Stimulated activated CD4-positive, alpha-beta T cell treated with anti-CD3 and anti-CD28 coated beads, Interleukin-4, amount 100 ng/mL, for 1 hour (primary cell): Measurements from ENCODE around the gene PEA15.

ENCODE experiments used
- DNase-seq: peaks from one replicate; pipeline ENCODE4 v3.0.0-alpha.2; 2020

Gene PEA15

DNA sequence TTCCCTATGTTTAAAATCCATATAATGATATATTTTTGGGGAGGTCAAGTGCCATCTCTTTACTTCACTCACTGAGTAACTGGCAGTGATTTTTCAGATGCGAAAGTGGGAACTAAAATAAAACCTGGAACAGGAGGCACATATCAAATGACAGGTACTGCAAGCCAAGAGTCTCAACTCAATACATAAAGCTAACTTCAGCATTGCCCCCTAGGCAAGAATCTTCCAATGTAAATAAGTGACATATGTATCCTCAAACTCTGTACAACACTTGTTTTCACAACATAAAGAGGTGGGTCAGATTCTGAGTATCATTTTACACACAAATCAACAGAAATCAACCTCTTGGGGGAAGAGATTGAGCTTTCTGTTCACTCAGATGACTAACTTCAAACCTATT, 39.0 kb downstream of the PEA15 start:
- DNase-seq, result no peak

- DNase-seq, result no peak
These were observed 40.2 kb downstream of the PEA15 start for GRCh38 chr1:160245434-160245833.

- DNase-seq, result no peak
These were observed 41.9 kb downstream of the PEA15 start for GRCh38 chr1:160247053-160247452.

DNA sequence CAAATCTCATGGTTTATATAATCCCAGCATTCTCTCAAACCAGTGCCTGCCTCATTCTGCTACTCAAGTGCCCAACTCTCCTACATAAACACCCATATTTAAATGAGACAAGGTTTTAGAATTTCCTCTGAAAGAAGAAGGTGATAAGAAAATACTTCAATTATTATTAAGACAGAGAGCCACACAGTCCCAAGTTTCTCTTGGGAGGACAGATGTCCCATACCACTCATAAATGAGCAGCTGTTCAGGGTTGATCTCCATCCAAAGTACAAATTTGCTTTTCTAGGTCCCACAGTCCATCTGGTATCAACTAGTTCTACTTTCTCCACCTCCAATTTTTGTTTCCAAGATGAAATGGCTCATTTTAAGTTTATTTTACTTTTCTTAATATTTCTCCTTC, 45.8 kb downstream of the PEA15 start:
- no peak for DNase-seq

GRCh38 chr1:160251687-160252526, 46.7 kb downstream of the PEA15 start:
- peak; percentile 40 for DNase-seq

- no peak for DNase-seq
These were observed 50.7 kb downstream of the PEA15 start for GRCh38 chr1:160255781-160256300.

GRCh38 chr1:160256396-160257046, 51.3 kb downstream of the PEA15 start:
- DNase-seq, result no peak

DNA sequence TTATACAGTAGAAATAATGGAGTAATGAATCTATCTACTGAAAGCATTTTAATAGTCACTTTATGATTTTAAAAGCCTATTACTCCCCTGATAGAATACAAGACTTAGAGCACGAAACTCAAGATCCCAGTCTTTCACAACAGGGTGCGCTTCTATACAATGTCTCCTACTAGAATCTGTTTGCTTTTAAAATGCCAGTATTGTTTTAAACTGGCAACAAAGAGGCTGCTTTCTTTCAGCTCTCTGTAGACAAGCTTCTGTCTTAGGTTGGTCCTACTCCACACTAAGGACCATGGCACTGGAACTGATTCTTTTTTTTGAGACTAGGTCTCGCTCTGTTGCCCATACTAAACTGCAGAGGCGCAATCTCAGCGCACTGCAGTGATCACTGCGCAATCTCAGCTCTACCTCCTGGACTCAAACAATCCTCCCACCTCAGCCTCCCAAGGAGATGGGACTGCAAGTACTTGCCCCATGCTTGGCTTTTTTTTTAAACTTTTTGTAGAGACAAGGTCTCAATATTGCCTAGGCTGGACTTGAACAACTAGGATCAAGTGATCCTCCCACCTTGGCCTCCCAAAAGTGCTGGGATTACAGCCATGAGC, 52.3 kb downstream of the PEA15 start:
- no peak for DNase-seq

GRCh38 chr1:160258177-160258798, 53.1 kb downstream of the PEA15 start:
- no peak for DNase-seq

DNA sequence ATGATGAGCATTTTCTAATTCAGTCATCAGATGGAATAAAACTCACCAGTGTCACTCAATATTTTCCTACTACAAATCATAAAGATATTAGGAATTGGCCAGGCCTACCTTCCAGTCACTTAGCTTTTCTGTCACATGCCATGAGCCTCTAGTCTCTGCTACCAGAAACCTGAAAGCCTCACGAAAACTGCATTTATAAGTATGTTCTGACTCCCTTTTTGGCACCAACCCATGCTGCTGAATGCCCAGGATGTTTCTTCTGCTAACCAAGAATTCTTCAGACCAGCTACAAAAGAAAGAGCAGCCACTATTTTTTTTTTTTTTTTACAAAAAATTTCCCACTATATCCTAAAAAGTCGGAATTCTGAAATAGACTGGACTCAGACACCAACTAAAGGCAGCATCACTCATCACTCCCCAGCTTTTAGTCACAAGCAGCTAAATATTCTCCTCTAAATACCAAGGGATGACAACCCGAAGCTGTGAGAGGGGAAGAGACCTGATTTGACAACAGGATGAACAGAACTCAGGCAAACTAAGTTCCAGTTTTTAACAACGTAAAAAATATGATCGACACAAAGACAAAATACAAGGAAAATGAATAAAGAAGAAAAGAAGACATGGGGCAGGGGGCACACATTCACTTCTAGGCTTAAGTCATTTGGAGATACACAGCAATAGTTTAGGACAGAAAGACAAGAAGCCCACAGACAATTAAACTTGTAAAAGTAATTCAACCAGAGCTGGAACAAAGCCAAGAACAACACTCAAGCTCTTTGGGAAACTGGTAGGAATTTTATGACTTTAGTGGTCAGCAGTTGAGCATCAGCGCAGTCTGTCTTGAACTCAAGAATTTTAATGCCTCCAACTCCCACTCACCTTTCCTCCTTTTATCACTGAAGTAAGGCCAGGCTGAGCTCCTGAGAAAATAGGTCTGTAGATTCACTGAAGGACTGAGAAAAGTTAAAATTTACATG, 55.5 kb downstream of the PEA15 start:
- DNase-seq, result no peak

DNA sequence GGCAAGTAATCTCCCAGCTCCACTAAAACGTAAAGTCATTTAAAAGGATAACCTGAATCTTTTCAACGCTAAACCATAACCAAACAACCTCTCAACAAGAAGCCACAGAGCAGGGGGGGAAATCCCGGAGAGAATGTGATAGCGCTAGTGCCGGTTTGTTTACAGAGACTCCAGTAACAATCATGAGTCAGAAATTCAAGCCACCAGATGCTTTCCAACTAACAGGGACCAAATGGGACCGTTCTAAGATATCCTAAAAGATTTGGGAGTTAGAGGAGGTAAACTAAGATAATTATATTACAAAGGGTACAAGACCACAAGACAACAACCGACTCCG, 56.3 kb downstream of the PEA15 start:
- peak; percentile 59 for DNase-seq

DNA sequence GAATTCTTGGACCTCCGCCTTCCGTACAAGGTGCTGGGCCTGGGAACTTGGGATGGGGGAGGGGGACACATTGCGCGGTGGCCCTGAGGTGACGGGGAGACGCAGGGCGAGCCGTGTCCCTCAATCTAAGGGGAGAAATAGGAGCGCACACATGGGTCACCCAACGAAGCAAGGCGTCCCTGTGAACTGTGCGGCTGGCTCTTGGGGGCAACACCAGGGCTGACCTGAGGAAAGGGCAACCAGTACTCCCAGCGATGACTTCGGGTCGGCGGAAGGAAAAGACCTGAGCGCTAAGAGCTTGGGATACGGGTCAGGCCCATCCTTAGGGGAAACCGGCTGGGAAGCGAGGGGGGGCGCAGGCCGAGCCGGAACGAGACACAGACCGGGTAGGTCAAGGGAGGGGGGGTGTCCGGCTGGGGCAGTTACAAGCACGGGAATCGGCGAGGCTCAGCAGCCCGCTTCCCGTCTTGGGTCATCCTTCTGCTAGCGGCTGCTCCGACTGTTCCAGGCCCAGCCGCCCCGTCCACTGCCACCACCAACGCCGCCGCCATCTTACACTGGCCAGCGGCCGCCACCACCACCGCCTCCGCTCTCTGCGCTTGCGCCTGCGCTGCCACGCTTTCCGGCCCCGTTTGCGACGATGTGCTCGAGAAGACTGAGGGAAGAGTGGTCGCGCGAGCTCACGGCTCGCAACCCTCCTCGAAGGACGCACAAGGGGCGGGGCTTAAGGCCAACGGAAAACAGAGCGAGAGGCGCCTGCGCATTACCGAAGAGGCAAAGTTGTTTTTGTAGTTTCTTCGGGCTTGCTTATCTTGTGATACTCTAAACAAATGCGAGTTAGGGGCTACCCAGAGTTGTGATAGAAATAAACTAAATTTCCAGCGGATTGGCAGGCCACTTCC, 57.0 kb downstream of the PEA15 start, which contains the start of gene DCAF8:
DCAF8 (minus strand) TSS at position 657 of the 902 bp plus-strand sequence. CDS start 18,541 bp downstream, outside the sequence.
- peak; percentile 98 for DNase-seq

DNA sequence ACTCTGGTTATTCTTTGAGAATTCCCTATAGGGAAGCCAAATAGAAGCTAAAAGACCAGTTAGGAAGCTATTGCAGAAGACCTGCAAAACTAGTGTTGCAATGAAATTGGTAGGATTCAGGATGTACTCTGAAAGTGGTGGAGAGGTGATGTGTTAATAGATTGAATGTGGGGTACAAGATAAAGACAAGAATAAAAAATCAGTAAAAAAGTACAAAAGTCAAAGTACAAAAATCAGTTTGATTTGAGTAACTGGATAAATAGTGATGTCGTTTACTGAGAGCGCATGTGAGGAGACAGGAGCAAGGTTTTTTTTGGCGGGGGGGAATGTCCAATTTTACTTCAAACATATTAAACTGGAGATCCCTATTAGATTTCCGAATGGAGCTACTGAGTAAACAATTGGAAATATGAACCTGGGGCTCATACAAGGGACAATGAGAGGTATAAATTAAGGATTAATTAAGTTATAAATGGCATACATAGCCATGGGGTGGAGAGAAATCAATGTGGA, 59.7 kb downstream of the PEA15 start:
- no peak for DNase-seq
